Activated naive CD4-positive, alpha-beta T cell treated with anti-CD3 and anti-CD28 coated beads, Interleukin-2, amount 50 U/mL, for 72 hours (primary cell): Measurements from ENCODE around the gene FTCDNL1. TPM values are rescaled to one million over a fixed set of nuclear protein-coding genes. Genes with fewer than 3 reads are reported as not detected.

Experiments used
- ATAC-seq, 2 donors: fragments of 150-1000 bp; cut with Tn5 transposase; 2 replicates each; pipeline ENCODE4 v1.10.0; 2021; ENCODE audit warnings: mild to moderate bottlenecking in 2 of 2, moderate library complexity in 2 of 2
- DNase-seq, 2 donors: peaks; one replicate each; pipeline ENCODE4 v3.0.0; 2021 to 2022; ENCODE audit warnings: low spot score in 2 of 2
- H3K27ac Mint-ChIP-seq, 2 donors: one replicate each; pipeline ENCODE4 v1.8.0; 2022; ENCODE audit warnings: mild to moderate bottlenecking in 2 of 2, mixed read lengths in 2 of 2
- H3K36me3 Mint-ChIP-seq, 2 donors: one replicate each; pipeline ENCODE4 v1.8.0; 2022; ENCODE audit warnings: mixed read lengths in 2 of 2
- H3K9me3 Mint-ChIP-seq, 2 donors: one replicate each; pipeline ENCODE4 v1.8.0; 2022; ENCODE audit warnings: mixed read lengths in 2 of 2
- total RNA-seq, 2 donors: library from RNA; stranded (reverse); gene quantifications; one replicate each; pipeline ENCODE4 v1.2.3, GENCODE V29; 2022

FTCDNL1 gene
- total RNA-seq, 2 donors from 2014 or later, result 0.55 to 3.9 TPM

- ATAC-seq (no peak), DNase-seq (no peak)
- Mint-ChIP-seq H3K36me3 (no peaks in the 10 kb centered on the region), H3K27ac (no peak overlapping the region), H3K9me3 (no peaks in the 10 kb centered on the region)
Measured at GRCh38 chr2:199811346-199811745, 39.6 kb downstream of the FTCDNL1 start.

- DNase-seq, result no peak
- peak overlapping the region in 1 of 2 donors; percentile 45 for H3K27ac Mint-ChIP-seq
- no peaks in the 10 kb centered on the region for H3K36me3 Mint-ChIP-seq
- H3K9me3 Mint-ChIP-seq, result no peaks in the 10 kb centered on the region
- no peak for ATAC-seq
Measured at GRCh38 chr2:199810422-199811171, 40.4 kb downstream of the FTCDNL1 start.

GRCh38 chr2:199807966-199808365 lies 43.0 kb downstream of the FTCDNL1 start:
- Mint-ChIP-seq H3K27ac (no peak overlapping the region), H3K36me3 (no peaks in the 10 kb centered on the region), H3K9me3 (no peaks in the 10 kb centered on the region)
- DNase-seq (no peak), ATAC-seq (no peak)

- no peak for ATAC-seq
- H3K36me3 Mint-ChIP-seq, result no peaks in the 10 kb centered on the region
- H3K27ac Mint-ChIP-seq, result no peak overlapping the region
- no peaks in the 10 kb centered on the region for H3K9me3 Mint-ChIP-seq
- DNase-seq, result no peak
Measured at GRCh38 chr2:199806179-199806578, 44.8 kb downstream of the FTCDNL1 start.

GRCh38 chr2:199804831-199805230 lies 46.2 kb downstream of the FTCDNL1 start:
- ATAC-seq (no peak), DNase-seq (no peak)
- H3K36me3 Mint-ChIP-seq, result no peaks in the 10 kb centered on the region
- H3K9me3 Mint-ChIP-seq, result no peaks in the 10 kb centered on the region
- H3K27ac Mint-ChIP-seq, result no peak overlapping the region

- DNase-seq (no peak), ATAC-seq (no peak)
- Mint-ChIP-seq H3K36me3 (no peaks in the 10 kb centered on the region), H3K27ac (peak overlapping the region in 1 of 2 donors; percentile 55), H3K9me3 (no peaks in the 10 kb centered on the region)
Measured at GRCh38 chr2:199798831-199799580, 52.0 kb downstream of the FTCDNL1 start.

GRCh38 chr2:199797431-199798403 lies 53.3 kb downstream of the FTCDNL1 start:
- Mint-ChIP-seq H3K27ac (no peak overlapping the region), H3K36me3 (no peaks in the 10 kb centered on the region), H3K9me3 (no peaks in the 10 kb centered on the region)
- DNase-seq (no peak), ATAC-seq (no peak)

- ATAC-seq (no peak), DNase-seq (no peak)
- Mint-ChIP-seq H3K9me3 (no peaks in the 10 kb centered on the region), H3K27ac (peak overlapping the region in 1 of 2 donors; percentile 12), H3K36me3 (no peaks in the 10 kb centered on the region)
Measured at GRCh38 chr2:199792381-199792780, 58.6 kb downstream of the FTCDNL1 start.

GRCh38 chr2:199791326-199791725 lies 59.7 kb downstream of the FTCDNL1 start:
- DNase-seq (no peak), ATAC-seq (no peak)
- Mint-ChIP-seq H3K36me3 (no peaks in the 10 kb centered on the region), H3K9me3 (no peaks in the 10 kb centered on the region), H3K27ac (no peak overlapping the region)

GRCh38 chr2:199784512-199784911 lies 66.5 kb downstream of the FTCDNL1 start:
- ATAC-seq, result no peak
- no peak overlapping the region for H3K27ac Mint-ChIP-seq

GRCh38 chr2:199779589-199779988 lies 71.4 kb downstream of the FTCDNL1 start:
- Mint-ChIP-seq H3K36me3 (no peaks in the 10 kb centered on the region), H3K27ac (no peak overlapping the region), H3K9me3 (no peaks in the 10 kb centered on the region)
- DNase-seq, result no peak
- no peak for ATAC-seq

More at GRCh38 chr2:199784512-199784911, 66.5 kb downstream of the FTCDNL1 start:
- no peak for DNase-seq
- Mint-ChIP-seq H3K9me3 (no peaks in the 10 kb centered on the region), H3K36me3 (no peaks in the 10 kb centered on the region)

GRCh38 chr2:199778655-199779054 lies 72.3 kb downstream of the FTCDNL1 start:
- DNase-seq (no peak), ATAC-seq (no peak)
- Mint-ChIP-seq H3K9me3 (no peaks in the 10 kb centered on the region), H3K36me3 (no peaks in the 10 kb centered on the region), H3K27ac (no peak overlapping the region)

GRCh38 chr2:199777916-199778315 lies 73.1 kb downstream of the FTCDNL1 start:
- H3K36me3 Mint-ChIP-seq, result no peaks in the 10 kb centered on the region
- DNase-seq, result no peak
- H3K27ac Mint-ChIP-seq, result no peak overlapping the region
- no peaks in the 10 kb centered on the region for H3K9me3 Mint-ChIP-seq
- no peak for ATAC-seq

GRCh38 chr2:199777315-199777714 lies 73.7 kb downstream of the FTCDNL1 start:
- no peak for DNase-seq
- Mint-ChIP-seq H3K9me3 (no peaks in the 10 kb centered on the region), H3K36me3 (no peaks in the 10 kb centered on the region), H3K27ac (no peak overlapping the region)
- ATAC-seq, result no peak

GRCh38 chr2:199775267-199775666 lies 75.7 kb downstream of the FTCDNL1 start:
- Mint-ChIP-seq H3K27ac (no peak overlapping the region), H3K36me3 (no peaks in the 10 kb centered on the region), H3K9me3 (no peaks in the 10 kb centered on the region)
- ATAC-seq (no peak), DNase-seq (no peak)

GRCh38 chr2:199772035-199772976 lies 78.7 kb downstream of the FTCDNL1 start:
- Mint-ChIP-seq H3K36me3 (no peaks in the 10 kb centered on the region), H3K27ac (no peak overlapping the region), H3K9me3 (peaks cover 0 to 5% of the 10 kb centered on the region in 2 donors)
- ATAC-seq (peak in 1 of 2 donors; percentile 31), DNase-seq (no peak)
